HepG2 (cell line): ENCODE measurements around the gene SLC5A3. TPM values are rescaled to one million over a fixed set of nuclear protein-coding genes. Genes with fewer than 3 reads are reported as not detected.

Source experiments
- CAMTA2 ChIP-seq: sonication (generic); formaldehyde crosslinking; IDR thresholded peaks from 2 replicates; pipeline ENCODE4 v1.4.0; 2020; ENCODE audit warnings: mild to moderate bottlenecking, missing genetic modification reagents, borderline replicate concordance
- CSRNP2 ChIP-seq: sonication (generic); formaldehyde crosslinking; conservative IDR thresholded peaks from 2 replicates; pipeline ENCODE4 v1.8.0; 2022; ENCODE audit warnings: low read depth, missing genetic modification reagents
- DZIP1 ChIP-seq: sonication (generic); formaldehyde crosslinking; IDR thresholded peaks from 2 replicates; pipeline ENCODE4 v1.5.0; 2020; ENCODE audit warnings: mild to moderate bottlenecking, missing genetic modification reagents
- MIER3 ChIP-seq: IDR thresholded peaks from 2 replicates; pipeline ENCODE4 v1.6.1; 2016; ENCODE audit warnings: missing compliant biosample characterization, borderline replicate concordance
- ZBTB10 ChIP-seq: sonication (generic); formaldehyde crosslinking; IDR thresholded peaks from 2 replicates; pipeline ENCODE4 v1.4.0; 2020; ENCODE audit warnings: missing genetic modification reagents, borderline replicate concordance
- ZBTB25 ChIP-seq: IDR thresholded peaks from 2 replicates; pipeline ENCODE4 v1.6.1; 2018; ENCODE audit warnings: missing genetic modification reagents
- ZMAT3 ChIP-seq: sonication (generic); formaldehyde crosslinking; conservative IDR thresholded peaks from 2 replicates; pipeline ENCODE4 v1.7.0; 2021; ENCODE audit warnings: missing genetic modification reagents
- ZNF407 ChIP-seq: sonication (generic); formaldehyde crosslinking; IDR thresholded peaks from one replicate; pipeline ENCODE4 v1.5.1; 2020; ENCODE audit warnings: mild to moderate bottlenecking, missing genetic modification reagents; ENCODE audit errors: not compliant biosample characterization
- ZNF546 ChIP-seq: sonication (generic); formaldehyde crosslinking; conservative IDR thresholded peaks from 2 replicates; pipeline ENCODE4 v1.8.1; 2023; ENCODE audit warnings: mild to moderate bottlenecking, missing genetic modification reagents
- polyA plus RNA-seq, 8 experiments: library from polyadenylated mRNA; depleted of rRNA in 3 of 8; stranded (reverse) in 7 of 8; unstranded in 1 of 8; fragments of >200 nt; fragmentation: Illumina TruSeq in 4 of 8; extraction: Trizol in 4 of 8; gene quantifications; 2 replicates each; pipeline versions ENCODE4 v1.2.1 to v1.2.3, GENCODE V29; 2011 to 2016; ENCODE audit warnings: low read depth in 4 of 8, missing spikeins in 1 of 8, mixed read lengths in 1 of 8; ENCODE audit not compliant: insufficient read depth in 1 of 8
- total RNA-seq, 5 experiments: library from RNA; depleted of rRNA; stranded (reverse); fragments of >200 nt; fragmentation: Illumina TruSeq; extraction: Trizol; gene quantifications; 2 replicates each; pipeline ENCODE4 v1.2.3, GENCODE V29; 2016; ENCODE audit warnings: low read depth in 1 of 5

The SLC5A3 gene
- total and polyA plus RNA-seq, 2 of the 13 experiments (the other 11 are each of a cell fraction or from before 2014, with no cell fraction given): 5.6 to 11.2 TPM

GRCh38 chr21:34073032-34073748, at the start of gene SLC5A3, which contains the start of gene MRPS6 (continued):
- no peak for TF ChIP-seq ZNF407 (CRISPR knock-in tag)
- TF ChIP-seq MIER3: no peak
- TF ChIP-seq ZNF546 (CRISPR knock-in tag): peak; percentile 70; the same call in 1 of the 2 replicates
- TF ChIP-seq ZMAT3 (CRISPR knock-in tag): 0 out of 2 replicates have a peak, but pooled peaks have one; percentile 55
- no peak for TF ChIP-seq DZIP1 (CRISPR knock-in tag)
- 0 out of 2 replicates have a peak, but pooled peaks have one; percentile 17 for TF ChIP-seq CSRNP2
- TF ChIP-seq ZBTB25: no peak
- no peak for TF ChIP-seq ZBTB10 (CRISPR knock-in tag)
- TF ChIP-seq CAMTA2: no peak
